ENCODE data around the gene FAM136A. TPM values are rescaled to one million over a fixed set of nuclear protein-coding genes. Genes with fewer than 3 reads are reported as not detected.
"Not testable (repeated sequence)": the region's sequence is repeated elsewhere in the genome, so short reads cannot be mapped to it uniquely, and the experiment has no call there.

FAM136A gene
- polyA plus RNA-seq (ENCODE audit: insufficient read length in 4 of 4): 10 to 100 TPM; 34.4 to 78.2 (median 73.7) TPM

DNA sequence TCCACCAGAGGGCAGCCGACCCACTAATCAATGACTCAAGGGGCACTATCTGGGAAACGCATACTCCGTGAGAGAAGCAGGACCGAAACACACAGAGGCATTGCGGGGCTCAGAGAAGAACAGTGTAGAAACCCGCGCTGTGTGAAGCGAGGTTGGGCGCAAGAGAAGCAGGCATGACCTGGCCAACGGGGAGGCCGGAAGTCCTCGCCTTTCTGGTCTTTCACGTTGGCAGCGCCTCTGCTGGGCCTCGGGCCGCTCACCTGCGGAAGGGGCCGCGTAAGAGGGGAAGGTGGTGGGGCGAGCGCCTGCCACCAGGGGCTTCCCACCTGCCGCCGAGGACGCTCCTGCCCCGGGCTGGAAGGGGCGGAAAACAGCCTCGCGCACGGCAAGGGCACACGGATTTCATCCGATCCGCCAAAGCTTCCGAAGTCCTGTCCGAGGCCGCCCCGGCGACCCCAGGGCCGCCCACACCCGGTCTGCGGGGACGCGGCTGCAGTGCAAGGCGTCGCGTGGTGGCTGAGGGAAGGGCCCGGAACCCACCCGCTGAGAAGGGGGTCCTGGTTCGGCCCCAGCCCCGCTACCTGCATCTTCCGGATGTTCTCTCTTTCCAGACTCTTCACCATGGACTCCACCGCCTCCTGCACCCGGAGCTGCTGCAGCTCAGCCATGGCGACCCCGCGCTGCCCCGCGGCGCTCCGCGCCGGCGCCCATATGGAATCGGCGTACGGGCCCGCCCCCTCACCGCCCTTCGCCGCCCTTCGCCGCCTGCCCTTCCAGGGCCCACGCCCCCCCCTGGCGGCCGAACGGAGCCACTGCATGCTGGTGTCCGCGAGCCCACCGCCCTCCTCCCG, at the start of gene FAM136A:
Gene FAM136A (minus strand): TSS at position 724 of the 851 bp plus-strand sequence. CDS start 56 bp downstream, at position 668.
- DNase-seq (ENCODE audit: low read depth in 4 of 4, low spot score in 3 of 4): peak; percentile 66 to 75 (median 70)

DNA sequence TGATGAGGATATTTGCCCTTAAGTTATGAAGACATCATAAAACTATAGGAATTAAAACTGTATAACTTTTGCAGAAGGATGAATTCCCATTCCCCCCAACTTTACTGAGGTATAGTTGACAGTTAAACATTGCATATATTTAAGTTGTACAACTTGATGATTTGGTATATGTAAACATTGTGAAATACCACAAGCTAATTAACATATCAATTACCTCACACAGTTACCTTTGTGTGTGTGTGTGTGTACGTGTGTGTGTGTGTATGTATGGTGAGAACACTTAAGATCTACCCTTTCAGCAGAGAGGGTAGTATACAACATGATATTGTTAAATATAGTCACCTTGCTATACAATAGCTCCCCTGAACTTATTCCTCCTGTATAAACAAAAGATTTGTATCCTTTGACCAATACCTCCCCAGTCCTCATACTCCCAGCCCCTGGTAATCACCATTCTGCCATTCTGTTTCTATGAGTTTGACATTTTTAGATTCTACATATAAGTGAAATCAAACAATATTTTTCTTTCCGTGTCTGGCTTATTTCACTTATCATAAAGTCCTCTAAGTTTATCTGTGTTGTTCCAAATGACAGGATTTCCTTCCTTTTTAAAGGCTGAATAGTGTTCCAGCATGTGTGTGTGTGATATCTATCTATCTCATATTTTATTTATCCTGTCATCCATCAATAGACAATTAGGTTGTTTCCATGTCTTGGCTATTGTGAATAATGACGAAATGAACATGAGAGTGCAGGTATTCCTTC, 48.2 kb upstream of the FAM136A start:
- no peak for DNase-seq (ENCODE audit: low read depth in 4 of 4, low spot score in 3 of 4)

DNA sequence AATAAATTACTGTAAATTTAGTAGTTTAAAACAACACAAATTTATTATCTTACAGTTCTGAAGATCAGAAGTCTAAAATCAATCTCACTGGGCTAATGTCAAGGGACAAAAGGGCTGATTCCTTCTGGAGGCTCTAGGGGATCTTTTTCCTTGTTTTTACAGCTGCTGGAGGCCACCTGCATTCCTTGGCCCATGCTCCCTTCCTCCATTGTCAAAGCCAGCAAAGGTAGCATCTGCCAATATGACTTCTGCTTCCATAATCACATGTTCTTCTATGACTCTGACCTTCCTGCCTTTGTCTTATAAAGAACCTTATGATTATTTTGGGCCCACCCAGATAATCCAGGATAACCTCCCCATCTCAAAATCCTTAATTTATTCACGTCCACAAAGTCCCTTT, 46.0 kb upstream of the FAM136A start:
- DNase-seq (ENCODE audit: low read depth in 4 of 4, low spot score in 3 of 4): no peak

DNA sequence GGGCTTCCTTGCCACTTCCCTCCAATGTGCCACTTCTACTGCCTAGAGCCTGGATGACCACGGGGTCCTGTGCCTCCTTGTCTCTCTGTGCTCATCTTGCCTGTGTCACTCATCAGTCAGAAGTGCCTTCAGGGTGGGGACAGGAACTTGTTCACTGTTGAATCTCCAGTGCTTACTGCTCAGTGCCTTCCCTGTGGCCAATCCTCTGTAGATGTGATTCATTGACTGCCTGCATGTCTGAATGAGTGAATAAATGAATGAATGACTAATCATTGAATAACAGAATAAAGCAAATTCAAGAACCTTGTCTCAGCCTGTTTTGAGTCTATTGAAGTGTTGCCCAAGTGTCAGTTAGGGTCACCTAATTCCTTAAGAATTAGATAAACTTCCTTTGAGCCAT, 42.3 kb upstream of the FAM136A start:
- no peak for DNase-seq (ENCODE audit: low read depth in 4 of 4, low spot score in 3 of 4)

DNA sequence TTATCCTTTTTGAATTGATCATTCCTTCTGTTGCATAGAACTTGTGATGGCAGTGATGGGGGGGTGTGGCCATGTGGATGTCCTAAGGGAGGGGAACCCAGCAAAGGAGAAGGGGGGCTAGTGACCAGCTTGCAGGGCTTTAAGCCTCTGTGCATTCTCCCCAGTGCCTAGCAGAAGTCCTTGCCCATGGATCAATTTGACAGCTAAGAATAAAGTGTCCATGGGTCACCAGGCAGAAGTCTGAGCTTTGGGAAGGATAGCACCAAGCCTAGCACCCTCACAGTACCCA, 39.6 kb upstream of the FAM136A start:
- no peak for DNase-seq (ENCODE audit: low read depth in 4 of 4, low spot score in 3 of 4)

DNA sequence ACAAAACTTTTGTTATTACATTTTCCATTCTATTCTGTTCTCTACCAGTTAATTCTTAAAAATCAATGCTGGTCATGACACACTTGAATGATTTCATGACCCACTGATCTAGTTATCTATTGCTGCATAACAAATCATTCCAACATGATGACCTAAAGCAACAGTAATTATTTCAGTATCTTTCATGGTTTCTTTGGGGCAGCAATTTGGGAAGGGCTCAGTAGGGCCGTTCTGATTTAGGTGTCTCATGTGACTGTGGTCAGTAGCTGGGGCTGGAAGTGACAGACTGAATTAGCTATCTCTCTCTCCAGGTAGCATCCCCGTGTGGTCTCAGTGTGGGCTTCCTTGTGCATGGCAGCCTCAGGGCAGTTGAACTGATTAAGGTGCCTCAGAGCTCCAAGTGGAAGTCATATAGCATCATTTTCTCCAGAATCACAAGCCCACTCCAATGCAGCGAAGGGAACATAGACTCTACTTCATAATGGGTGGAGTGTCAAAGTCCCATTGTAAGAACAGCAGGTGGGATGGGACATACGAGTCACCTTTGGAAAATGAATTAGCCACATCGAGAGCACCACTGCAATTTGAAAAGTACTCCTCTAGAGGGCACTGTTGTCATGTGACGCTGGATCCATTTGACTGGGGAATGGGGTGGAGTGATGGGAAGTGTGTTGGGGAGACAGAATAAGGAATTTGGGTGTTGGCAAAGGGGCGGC, 39.1 kb upstream of the FAM136A start:
- DNase-seq (ENCODE audit: low read depth in 4 of 4, low spot score in 3 of 4): peak in 1 of 4 donors; percentile 31

DNA sequence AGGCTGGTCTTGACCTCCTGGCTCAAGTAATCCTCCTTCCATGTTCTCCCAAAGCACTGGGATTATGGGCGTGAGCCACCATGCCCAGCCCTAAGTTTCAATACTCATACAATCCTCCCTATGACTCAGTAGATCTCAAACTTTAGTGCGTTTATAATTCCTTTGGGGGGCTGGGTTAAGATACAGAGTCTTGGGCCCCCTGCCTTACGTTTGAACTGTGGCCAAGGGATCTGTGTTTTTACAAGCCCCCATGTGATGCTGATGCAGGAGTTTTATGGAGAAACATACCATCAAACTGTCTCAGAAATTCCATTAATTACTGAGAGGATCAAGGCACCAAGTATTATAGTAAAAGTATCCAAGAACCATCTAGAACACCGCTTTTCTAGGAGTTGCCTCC, 38.2 kb upstream of the FAM136A start:
- no peak for DNase-seq (ENCODE audit: low read depth in 4 of 4, low spot score in 3 of 4)

DNA sequence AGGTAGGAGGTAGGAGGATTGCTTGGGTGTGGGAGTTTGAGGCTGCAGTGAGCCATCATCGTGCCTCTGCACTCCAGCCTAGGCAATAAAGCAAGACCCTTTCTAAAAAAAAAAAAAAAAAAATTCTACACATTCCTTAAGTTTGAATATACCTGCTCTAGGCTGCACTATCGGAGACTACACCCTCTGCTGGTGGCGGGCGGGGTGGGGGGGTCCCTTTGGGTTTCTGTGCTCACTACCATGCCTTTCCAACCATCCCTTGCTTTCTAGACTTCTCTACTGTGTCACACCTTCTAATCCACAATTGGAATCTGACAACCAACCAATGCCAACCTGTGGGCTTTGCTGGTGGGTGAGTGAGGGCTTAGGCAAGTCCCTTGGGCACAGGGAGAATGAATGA, 34.7 kb upstream of the FAM136A start:
- DNase-seq (ENCODE audit: low read depth in 4 of 4, low spot score in 3 of 4): no peak

DNA sequence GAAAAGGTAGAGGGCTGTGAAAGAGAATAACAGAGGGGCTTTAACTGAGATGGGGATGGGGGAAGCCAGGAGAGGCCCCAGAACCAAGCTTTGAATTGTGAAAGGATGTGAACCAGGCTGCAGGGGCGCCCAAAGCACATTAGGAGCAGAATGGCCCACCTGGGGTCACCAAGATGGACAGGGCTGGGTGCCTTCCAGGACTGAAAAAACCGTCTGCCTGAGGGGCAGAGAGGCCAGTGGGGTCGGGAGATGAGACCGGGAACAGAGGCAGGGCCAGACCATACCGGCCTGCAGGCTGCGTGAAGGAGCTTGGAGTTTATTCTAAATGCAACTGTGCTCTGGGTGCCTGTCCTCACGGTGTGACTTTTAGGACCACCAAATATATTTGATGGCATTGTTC, 29.1 kb upstream of the FAM136A start:
- no peak for DNase-seq (ENCODE audit: low read depth in 4 of 4, low spot score in 3 of 4)

DNA sequence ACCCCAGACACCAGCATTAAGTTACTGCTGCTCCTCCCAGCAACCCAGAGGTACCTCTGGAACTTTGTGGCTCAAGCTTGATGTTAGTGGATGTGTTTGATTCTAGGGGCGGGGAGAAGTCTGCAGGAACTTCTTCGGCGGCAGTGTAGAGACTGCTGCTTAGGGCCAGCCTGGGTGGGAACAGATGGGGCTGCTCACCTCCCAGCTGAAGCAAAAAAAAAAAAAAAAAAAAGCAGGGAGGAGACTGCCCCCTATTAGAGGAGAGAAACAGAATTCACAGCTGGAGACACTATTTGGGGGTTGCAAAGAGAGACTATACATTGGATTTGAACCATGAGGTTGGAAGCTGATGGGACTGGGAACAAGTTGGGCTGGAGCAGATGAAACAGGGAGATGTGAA, 28.6 kb upstream of the FAM136A start:
- DNase-seq (ENCODE audit: low read depth in 4 of 4, low spot score in 3 of 4): no peak

DNA sequence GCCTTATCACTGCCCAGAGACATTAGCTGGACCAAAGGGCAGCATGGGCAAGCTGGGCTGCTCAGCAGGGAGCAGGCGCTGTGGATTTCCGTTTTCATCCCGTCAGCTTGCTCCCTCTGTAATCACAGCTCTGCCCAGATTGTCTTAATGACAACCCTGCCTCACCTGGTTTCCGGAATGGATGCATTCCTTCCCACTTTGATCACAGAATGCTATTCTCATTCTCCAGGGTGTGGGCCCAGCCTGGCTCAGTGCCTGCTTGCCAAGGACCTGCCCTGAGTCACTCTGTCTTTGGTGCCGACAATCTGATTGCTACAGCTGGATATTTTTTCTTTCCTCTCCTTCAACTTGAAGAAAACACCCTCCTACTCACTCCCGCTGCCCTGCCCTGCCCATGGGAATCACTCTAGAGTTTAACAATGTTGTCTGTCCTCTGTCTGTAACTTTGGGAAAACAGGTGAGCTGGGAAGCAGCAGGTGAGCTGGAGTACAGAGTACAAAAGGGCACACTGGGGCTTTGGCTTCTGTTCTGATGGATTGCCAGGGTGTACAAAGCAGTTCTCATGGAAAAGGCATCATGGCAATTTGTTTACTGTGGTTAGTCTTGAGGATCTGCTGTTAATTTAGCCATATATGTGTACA, 27.2 kb upstream of the FAM136A start:
- no peak for DNase-seq (ENCODE audit: low read depth in 4 of 4, low spot score in 3 of 4)

DNA sequence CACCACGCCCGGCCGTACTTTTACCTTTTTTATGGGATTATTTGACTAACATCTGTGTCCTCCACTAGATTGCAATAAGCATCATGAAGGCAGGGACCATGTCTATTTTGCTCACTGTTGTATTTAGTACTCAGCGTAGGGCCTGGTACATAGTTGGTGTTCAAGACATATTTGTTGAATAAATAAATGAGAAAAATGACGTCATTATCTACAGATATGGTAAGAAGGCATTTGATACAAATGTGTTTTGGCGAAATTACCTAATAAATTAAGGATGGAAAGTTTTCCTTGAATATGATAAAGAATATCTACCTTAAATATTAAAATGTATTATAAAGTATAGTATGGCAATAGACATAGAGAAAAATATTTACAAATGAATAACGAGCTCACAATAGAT, 24.0 kb upstream of the FAM136A start:
- no peak for DNase-seq (ENCODE audit: low read depth in 4 of 4, low spot score in 3 of 4)

DNA sequence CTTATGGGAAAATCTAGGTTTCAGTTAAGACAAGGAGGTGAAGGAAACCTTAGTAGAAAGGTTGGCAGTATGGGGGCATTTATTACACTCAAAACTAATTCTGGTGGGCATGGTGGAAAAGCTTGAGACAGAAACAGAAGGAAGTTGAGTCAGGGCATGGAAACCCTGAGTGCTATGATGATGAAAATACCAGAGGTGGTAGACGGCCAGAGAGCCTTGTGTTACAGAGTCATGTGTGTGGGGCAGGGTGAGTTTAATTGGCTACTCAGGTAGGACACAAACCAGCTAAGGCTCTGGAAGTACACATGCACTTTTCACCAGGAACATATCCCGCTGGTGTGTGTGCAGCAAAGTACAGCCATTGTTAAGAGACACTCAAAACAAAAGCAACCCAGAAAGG, 20.7 kb upstream of the FAM136A start:
- no peak for DNase-seq (ENCODE audit: low read depth in 4 of 4, low spot score in 3 of 4)

DNA sequence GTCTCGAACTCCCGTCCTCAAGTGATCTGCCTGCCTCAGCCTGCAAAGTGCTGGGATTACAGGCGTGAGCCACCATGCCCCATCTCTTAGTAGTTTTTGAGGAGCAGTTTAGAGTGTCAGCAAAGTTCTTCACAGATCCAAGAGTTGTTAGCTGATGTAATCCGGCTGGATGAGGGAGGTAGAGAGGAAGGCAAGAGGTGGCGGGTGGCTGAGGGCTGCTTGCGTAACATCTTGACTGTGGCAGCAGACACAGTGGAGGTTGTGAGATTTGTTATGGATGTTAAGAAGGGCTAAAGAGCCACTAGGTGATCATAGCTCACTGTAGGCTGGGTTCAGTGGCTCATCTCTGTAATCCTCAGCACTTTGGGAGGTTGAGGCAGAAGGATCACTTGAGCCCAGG, 19.5 kb upstream of the FAM136A start:
- no peak for DNase-seq (ENCODE audit: low read depth in 4 of 4, low spot score in 3 of 4)

DNA sequence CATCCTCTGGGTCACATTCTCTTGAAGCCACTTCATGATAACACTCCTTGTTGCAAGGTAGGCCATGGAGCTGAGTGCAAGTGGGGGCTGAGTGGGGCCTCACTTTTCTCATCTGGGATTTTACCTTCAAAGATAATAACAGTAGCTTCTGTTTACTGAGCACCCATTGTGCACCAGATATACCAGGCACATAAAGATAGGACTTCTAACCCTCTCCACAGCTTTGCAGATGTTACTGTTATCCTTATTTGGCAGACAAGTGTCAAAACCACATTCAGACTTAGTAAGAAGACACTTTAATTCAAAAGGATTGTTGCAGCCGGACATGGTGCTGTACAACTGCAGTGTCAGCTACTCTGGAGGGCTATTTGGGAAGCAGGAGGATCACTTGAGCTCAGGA, 12.8 kb upstream of the FAM136A start:
- DNase-seq (ENCODE audit: low read depth in 4 of 4, low spot score in 3 of 4): no peak

DNA sequence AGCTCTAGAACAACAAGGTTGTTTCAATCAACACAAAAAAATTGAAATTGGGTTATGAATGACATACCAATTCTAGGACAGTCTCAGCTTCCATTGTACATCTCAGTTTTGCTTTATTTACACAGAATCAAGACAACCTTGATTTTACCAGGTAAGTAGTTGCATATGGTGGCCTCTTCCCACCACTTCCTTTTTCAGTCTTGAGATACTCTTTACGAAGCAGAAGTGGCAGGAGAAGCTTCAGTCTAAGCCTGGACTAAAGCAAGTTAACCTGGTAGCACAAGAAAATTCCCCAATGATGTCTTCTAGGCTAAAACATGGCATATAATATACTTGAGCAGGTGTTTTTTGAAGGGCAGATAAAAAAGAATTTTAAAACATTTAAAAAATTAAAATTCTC, 10.7 kb upstream of the FAM136A start:
- DNase-seq (ENCODE audit: low read depth in 4 of 4, low spot score in 3 of 4): no peak

DNA sequence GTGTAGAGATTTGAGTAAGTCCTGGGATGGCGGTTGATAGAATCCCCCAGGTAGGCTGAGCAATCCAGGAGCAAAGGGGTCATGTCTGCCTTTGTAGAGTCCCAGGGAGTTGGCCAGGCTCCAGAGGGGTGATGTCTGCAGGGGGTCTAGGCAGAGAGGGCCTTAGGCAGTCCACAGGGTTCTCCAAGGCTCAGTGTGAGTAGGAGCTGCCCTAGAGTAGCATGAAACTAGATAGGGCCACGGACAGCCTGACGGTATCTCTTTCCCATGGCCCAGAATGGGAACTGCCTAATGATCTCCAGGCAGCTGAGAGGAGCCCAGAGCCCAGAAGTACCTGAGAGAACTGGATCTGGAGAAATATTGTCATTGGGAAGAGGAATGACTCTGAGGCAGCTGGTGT, 9.0 kb upstream of the FAM136A start:
- no peak for DNase-seq (ENCODE audit: low read depth in 4 of 4, low spot score in 3 of 4)

DNA sequence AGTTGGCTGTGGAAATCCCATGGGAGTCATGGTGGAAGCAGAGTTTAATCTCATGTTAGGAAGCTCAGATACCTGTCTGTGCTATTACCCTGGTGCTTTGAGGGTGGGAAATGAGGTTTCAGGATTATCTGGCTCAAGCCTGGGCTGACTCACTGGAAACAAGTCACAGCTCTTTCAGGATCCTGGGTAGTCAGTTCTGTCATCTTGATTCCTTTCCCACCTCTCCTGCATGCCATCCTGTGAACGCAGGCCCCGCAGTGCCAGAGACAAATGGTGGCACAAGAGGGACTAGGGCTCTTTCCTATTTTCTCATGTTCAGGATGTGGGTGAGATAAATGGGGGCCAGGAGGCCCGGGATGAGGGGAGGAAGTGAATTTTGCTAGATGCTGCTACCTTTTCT, 3.7 kb upstream of the FAM136A start:
- DNase-seq (ENCODE audit: low read depth in 4 of 4, low spot score in 3 of 4): no peak

DNA sequence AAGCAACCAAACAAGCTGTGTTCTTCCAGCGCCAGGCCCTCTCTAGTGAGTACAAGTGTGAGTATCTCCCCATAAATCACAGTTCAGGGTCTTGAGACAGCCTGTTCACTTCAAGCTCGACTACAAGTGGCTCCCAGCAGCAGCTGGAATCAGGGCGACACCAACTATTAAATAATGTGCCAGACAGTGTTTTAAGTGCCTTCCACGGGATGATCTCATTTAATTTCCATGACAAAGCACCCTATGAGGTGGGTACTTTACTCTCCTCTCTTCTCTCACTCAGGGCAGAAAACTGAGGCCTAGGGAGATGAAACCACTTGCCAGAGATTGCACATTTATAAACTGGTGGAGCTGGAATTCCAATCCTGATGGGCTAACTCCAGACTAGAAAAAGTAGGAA, 2.6 kb upstream of the FAM136A start:
- no peak for DNase-seq (ENCODE audit: low read depth in 4 of 4, low spot score in 3 of 4)

DNA sequence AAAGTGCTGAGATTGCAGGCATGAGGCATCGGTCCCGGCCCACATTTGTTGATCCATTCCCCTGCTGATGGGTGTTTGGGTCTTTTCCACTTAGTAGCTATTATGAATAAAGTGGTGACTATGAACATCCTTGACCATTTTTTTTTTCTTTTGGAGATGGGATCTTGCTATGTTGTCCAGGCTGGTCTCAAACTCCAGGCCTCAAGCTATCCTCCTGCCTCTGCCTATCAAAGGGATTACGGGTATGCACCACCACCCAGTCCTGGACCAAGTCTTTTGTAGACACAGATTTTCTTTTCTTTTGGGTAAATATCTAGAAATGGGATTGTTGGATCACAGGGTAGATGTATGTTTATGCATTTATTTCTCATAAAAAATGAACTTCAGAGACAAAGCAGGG, 1.3 kb upstream of the FAM136A start:
- no peak for DNase-seq (ENCODE audit: low read depth in 4 of 4, low spot score in 3 of 4)

DNA sequence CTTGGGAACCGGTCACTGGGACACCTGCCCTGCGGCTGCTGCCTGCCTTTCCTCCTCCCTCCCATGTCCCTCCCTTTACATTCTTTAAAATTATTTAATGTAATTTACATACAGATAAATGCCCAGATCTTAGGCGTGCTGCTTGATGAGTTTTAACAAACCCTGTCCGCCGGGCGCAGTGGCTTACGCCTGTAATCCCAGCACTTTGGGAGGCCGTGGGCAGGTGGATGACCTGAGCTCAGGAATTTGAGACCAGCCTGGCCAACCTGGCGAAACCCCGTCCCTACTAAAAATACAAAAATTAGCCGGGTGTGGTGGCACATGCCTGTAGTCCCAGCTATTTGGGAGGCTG, 304 bp upstream of the FAM136A start:
- not testable (repeated sequence) for DNase-seq (ENCODE audit: low read depth in 4 of 4, low spot score in 3 of 4)
